GM19240 (cell line): ENCODE measurements around the gene VAV1.
"Not testable (repeated sequence)": the region's sequence is repeated elsewhere in the genome, so short reads cannot be mapped to it uniquely, and the experiment has no call there.

Experiments used
- DNase-seq: peaks from one replicate; pipeline ENCODE4 v3.0.0; 2011; ENCODE audit warnings: low spot score; ENCODE audit not compliant: insufficient read length

The VAV1 gene

GRCh38 chr19:6842871-6843607, 70.5 kb downstream of the VAV1 start:
- no peak for DNase-seq

GRCh38 chr19:6847828-6848200, 75.3 kb downstream of the VAV1 start:
- no peak for DNase-seq

- no peak for DNase-seq
Measured at GRCh38 chr19:6848986-6849385, 76.5 kb downstream of the VAV1 start.

- no peak for DNase-seq
Measured at GRCh38 chr19:6849876-6850275, 77.4 kb downstream of the VAV1 start.

- no peak for DNase-seq
Measured at GRCh38 chr19:6851359-6851758, 78.9 kb downstream of the VAV1 start.

GRCh38 chr19:6852001-6852400, 79.5 kb downstream of the VAV1 start:
- DNase-seq = no peak

- no peak for DNase-seq
Measured at GRCh38 chr19:6853868-6854267, 81.4 kb downstream of the VAV1 start.

GRCh38 chr19:6854758-6855157, 82.2 kb downstream of the VAV1 start:
- no peak for DNase-seq

- no peak for DNase-seq
Measured at GRCh38 chr19:6856749-6857372, 84.4 kb downstream of the VAV1 start.

- no peak for DNase-seq
Measured at GRCh38 chr19:6861683-6862286, 89.3 kb downstream of the VAV1 start.

- DNase-seq = peak; percentile 65
Measured at GRCh38 chr19:6862673-6863078, 90.2 kb downstream of the VAV1 start.

GRCh38 chr19:6864325-6864940, 91.9 kb downstream of the VAV1 start:
- no peak for DNase-seq

- DNase-seq = no peak
Measured at GRCh38 chr19:6865849-6866248, 93.3 kb downstream of the VAV1 start.

GRCh38 chr19:6866741-6867151, 94.2 kb downstream of the VAV1 start:
- DNase-seq = no peak

GRCh38 chr19:6868351-6868750, 95.8 kb downstream of the VAV1 start:
- no peak for DNase-seq

- DNase-seq = not testable (repeated sequence)
Measured at GRCh38 chr19:6869151-6869882, 96.8 kb downstream of the VAV1 start.

- DNase-seq = no peak
Measured at GRCh38 chr19:6873708-6874431, 101.4 kb downstream of the VAV1 start.

GRCh38 chr19:6875218-6875617, 102.7 kb downstream of the VAV1 start:
- DNase-seq = no peak

GRCh38 chr19:6876748-6877147, 104.2 kb downstream of the VAV1 start:
- no peak for DNase-seq

GRCh38 chr19:6877766-6878165, 105.3 kb downstream of the VAV1 start:
- DNase-seq = no peak
